Activated naive CD4-positive, alpha-beta T cell treated with anti-CD3 and anti-CD28 coated beads, Interleukin-2, amount 50 U/mL, for 24 hours (primary cell): ENCODE measurements around the gene APPBP2.
"Not testable (repeated sequence)": the region's sequence is repeated elsewhere in the genome, so short reads cannot be mapped to it uniquely, and the experiment has no call there.

Experiments used
- H3K27ac Mint-ChIP-seq: one replicate; pipeline ENCODE4 v1.8.0; 2021; ENCODE audit warnings: mild to moderate bottlenecking, mixed read lengths
- H3K27me3 Mint-ChIP-seq: one replicate; pipeline ENCODE4 v1.8.0; 2021; ENCODE audit warnings: mixed read lengths
- H3K36me3 Mint-ChIP-seq: one replicate; pipeline ENCODE4 v1.8.0; 2021; ENCODE audit warnings: mixed read lengths
- H3K4me1 Mint-ChIP-seq: one replicate; pipeline ENCODE4 v1.8.0; 2021; ENCODE audit warnings: mixed read lengths
- H3K4me3 Mint-ChIP-seq: one replicate; pipeline ENCODE4 v1.8.0; 2021; ENCODE audit warnings: mild to moderate bottlenecking, mixed read lengths
- H3K9me3 Mint-ChIP-seq: one replicate; pipeline ENCODE4 v1.8.0; 2021; ENCODE audit warnings: mixed read lengths

APPBP2 gene

GRCh38 chr17:60525685-60526514 lies at the start of gene APPBP2:
Gene APPBP2 (minus strand): TSS chr17:60526242. CDS start chr17:60525931, 311 bp downstream.
- Mint-ChIP-seq H3K4me1 (peaks cover 53% of the 10 kb centered on the region), H3K27me3 (no peaks in the 10 kb centered on the region), H3K4me3 (peak within 1 kb of the TSS; percentile 100), H3K9me3 (no peaks in the 10 kb centered on the region), H3K36me3 (peaks cover 4% of the 10 kb centered on the region), H3K27ac (peak within 1 kb of the TSS; percentile 98)

GRCh38 chr17:60573236-60574051 lies 47.4 kb upstream of the APPBP2 start:
- no peaks in the 10 kb centered on the region for H3K27me3 Mint-ChIP-seq
- no peaks in the 10 kb centered on the region for H3K36me3 Mint-ChIP-seq
- no peak overlapping the region for H3K27ac Mint-ChIP-seq
- H3K4me1 Mint-ChIP-seq, result peaks cover 9% of the 10 kb centered on the region
- no peaks in the 10 kb centered on the region for H3K9me3 Mint-ChIP-seq
- H3K4me3 Mint-ChIP-seq, result no peak overlapping the region

GRCh38 chr17:60565233-60565632 lies 39.2 kb upstream of the APPBP2 start:
- Mint-ChIP-seq H3K36me3 (no peaks in the 10 kb centered on the region), H3K27me3 (no peaks in the 10 kb centered on the region), H3K27ac (no peak overlapping the region), H3K4me1 (no peaks in the 10 kb centered on the region), H3K4me3 (no peak overlapping the region), H3K9me3 (no peaks in the 10 kb centered on the region)

- Mint-ChIP-seq H3K4me3 (no peak overlapping the region), H3K9me3 (no peaks in the 10 kb centered on the region), H3K36me3 (no peaks in the 10 kb centered on the region), H3K4me1 (no peaks in the 10 kb centered on the region), H3K27me3 (no peaks in the 10 kb centered on the region), H3K27ac (no peak overlapping the region)
Observed at GRCh38 chr17:60563743-60564142, 37.7 kb upstream of the APPBP2 start.

- H3K4me1 Mint-ChIP-seq, result no peaks in the 10 kb centered on the region
- H3K27ac Mint-ChIP-seq, result no peak overlapping the region
- H3K4me3 Mint-ChIP-seq, result no peak overlapping the region
- peaks cover 5% of the 10 kb centered on the region for H3K36me3 Mint-ChIP-seq
- H3K9me3 Mint-ChIP-seq, result no peaks in the 10 kb centered on the region
- peaks cover 1% of the 10 kb centered on the region for H3K27me3 Mint-ChIP-seq
Observed at GRCh38 chr17:60562421-60562820, 36.4 kb upstream of the APPBP2 start.

- Mint-ChIP-seq H3K27ac (no peak overlapping the region), H3K27me3 (peaks cover 3% of the 10 kb centered on the region), H3K4me3 (no peak overlapping the region), H3K9me3 (no peaks in the 10 kb centered on the region), H3K36me3 (peaks cover 10% of the 10 kb centered on the region), H3K4me1 (no peaks in the 10 kb centered on the region)
Observed at GRCh38 chr17:60560860-60561257, 34.8 kb upstream of the APPBP2 start.

GRCh38 chr17:60559995-60560859 lies 34.2 kb upstream of the APPBP2 start:
- H3K36me3 Mint-ChIP-seq, result peaks cover 10% of the 10 kb centered on the region
- no peaks in the 10 kb centered on the region for H3K9me3 Mint-ChIP-seq
- no peak overlapping the region for H3K27ac Mint-ChIP-seq
- no peak overlapping the region for H3K4me3 Mint-ChIP-seq
- peaks cover 3% of the 10 kb centered on the region for H3K27me3 Mint-ChIP-seq
- H3K4me1 Mint-ChIP-seq, result no peaks in the 10 kb centered on the region

GRCh38 chr17:60559659-60559994 lies 33.6 kb upstream of the APPBP2 start:
- Mint-ChIP-seq H3K36me3 (peaks cover 10% of the 10 kb centered on the region), H3K4me3 (no peak overlapping the region), H3K4me1 (no peaks in the 10 kb centered on the region), H3K9me3 (no peaks in the 10 kb centered on the region), H3K27ac (no peak overlapping the region), H3K27me3 (peaks cover 3% of the 10 kb centered on the region)

- H3K9me3 Mint-ChIP-seq, result no peaks in the 10 kb centered on the region
- no peak overlapping the region for H3K27ac Mint-ChIP-seq
- peaks cover 10% of the 10 kb centered on the region for H3K36me3 Mint-ChIP-seq
Observed at GRCh38 chr17:60557805-60558204, 31.8 kb upstream of the APPBP2 start.

GRCh38 chr17:60555786-60556185 lies 29.7 kb upstream of the APPBP2 start:
- Mint-ChIP-seq H3K27me3 (peaks cover 3% of the 10 kb centered on the region), H3K27ac (no peak overlapping the region), H3K36me3 (peaks cover 10% of the 10 kb centered on the region), H3K9me3 (no peaks in the 10 kb centered on the region), H3K4me1 (no peaks in the 10 kb centered on the region), H3K4me3 (no peak overlapping the region)

More at GRCh38 chr17:60557805-60558204, 31.8 kb upstream of the APPBP2 start:
- no peaks in the 10 kb centered on the region for H3K4me1 Mint-ChIP-seq
- no peak overlapping the region for H3K4me3 Mint-ChIP-seq
- H3K27me3 Mint-ChIP-seq, result peaks cover 3% of the 10 kb centered on the region

GRCh38 chr17:60554377-60554788 lies 28.3 kb upstream of the APPBP2 start:
- Mint-ChIP-seq H3K4me1 (no peaks in the 10 kb centered on the region), H3K27ac (no peak overlapping the region)

GRCh38 chr17:60552255-60552654 lies 26.2 kb upstream of the APPBP2 start:
- not testable (repeated sequence) for H3K27ac Mint-ChIP-seq, H3K9me3 Mint-ChIP-seq, H3K36me3 Mint-ChIP-seq, H3K27me3 Mint-ChIP-seq, H3K4me3 Mint-ChIP-seq, H3K4me1 Mint-ChIP-seq

More at GRCh38 chr17:60554377-60554788, 28.3 kb upstream of the APPBP2 start:
- Mint-ChIP-seq H3K36me3 (peaks cover 10% of the 10 kb centered on the region), H3K27me3 (peaks cover 3% of the 10 kb centered on the region), H3K9me3 (no peaks in the 10 kb centered on the region), H3K4me3 (no peak overlapping the region)

GRCh38 chr17:60548990-60549389 lies 22.9 kb upstream of the APPBP2 start:
- H3K4me1 Mint-ChIP-seq, result no peaks in the 10 kb centered on the region
- no peak overlapping the region for H3K4me3 Mint-ChIP-seq
- H3K27me3 Mint-ChIP-seq, result no peaks in the 10 kb centered on the region
- no peaks in the 10 kb centered on the region for H3K9me3 Mint-ChIP-seq
- H3K36me3 Mint-ChIP-seq, result no peaks in the 10 kb centered on the region
- H3K27ac Mint-ChIP-seq, result no peak overlapping the region

- Mint-ChIP-seq H3K9me3 (no peaks in the 10 kb centered on the region), H3K27ac (no peak overlapping the region), H3K36me3 (no peaks in the 10 kb centered on the region)
Observed at GRCh38 chr17:60545465-60546191, 19.6 kb upstream of the APPBP2 start.

GRCh38 chr17:60542071-60542470 lies 16.0 kb upstream of the APPBP2 start:
- H3K4me1 Mint-ChIP-seq, result no peaks in the 10 kb centered on the region
- no peaks in the 10 kb centered on the region for H3K36me3 Mint-ChIP-seq
- no peaks in the 10 kb centered on the region for H3K9me3 Mint-ChIP-seq
- H3K27ac Mint-ChIP-seq, result no peak overlapping the region
- no peaks in the 10 kb centered on the region for H3K27me3 Mint-ChIP-seq
- H3K4me3 Mint-ChIP-seq, result no peak overlapping the region

More at GRCh38 chr17:60545465-60546191, 19.6 kb upstream of the APPBP2 start:
- H3K4me3 Mint-ChIP-seq, result no peak overlapping the region
- H3K4me1 Mint-ChIP-seq, result no peaks in the 10 kb centered on the region
- no peaks in the 10 kb centered on the region for H3K27me3 Mint-ChIP-seq
